Stimulated activated CD4-positive, alpha-beta T cell treated with anti-CD3 and anti-CD28 coated beads, Interleukin-2, amount 100 ng/mL, for 24 hours (primary cell): Measurements from ENCODE around the gene TMEM120A.

Source experiments
- DNase-seq, 2 donors: peaks; one replicate each; pipeline ENCODE4 v3.0.0-alpha.2; 2020

The TMEM120A gene

DNA sequence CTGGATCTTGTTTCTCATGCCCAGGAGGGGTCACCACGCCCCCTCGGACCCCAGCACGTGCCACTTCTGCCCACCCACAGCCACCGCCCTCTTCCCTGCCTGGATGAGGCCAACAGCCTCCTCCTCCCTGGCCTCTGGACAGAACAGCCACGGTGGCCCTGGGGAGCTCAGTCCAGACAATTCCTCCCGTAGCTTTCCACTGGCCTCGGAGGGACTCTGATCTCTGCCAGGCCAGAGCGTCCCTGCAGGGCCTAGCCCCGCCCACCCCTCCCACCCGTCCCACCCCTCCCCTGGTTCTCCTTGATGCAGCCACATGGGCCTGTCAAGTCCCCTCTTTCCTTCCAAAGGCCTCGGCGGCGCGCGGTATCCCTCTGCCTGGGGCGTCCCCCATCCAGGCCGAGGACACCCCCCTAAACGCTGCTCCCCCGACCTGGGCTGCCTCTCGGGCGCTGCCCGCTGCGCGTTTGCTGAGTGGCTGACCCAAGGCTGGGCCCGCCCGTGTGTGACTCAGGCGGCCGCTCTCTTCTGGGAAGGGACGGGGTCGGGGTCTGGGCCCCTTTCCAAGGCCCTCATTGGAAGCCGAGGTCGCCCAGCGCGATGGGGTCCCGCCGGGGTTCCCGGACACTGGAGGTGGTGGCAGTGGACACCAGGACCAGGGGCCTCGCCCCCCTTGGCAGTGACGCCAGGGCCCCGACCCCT lies 557 bp downstream of the TMEM120A start:
- peak in 1 of 2 donors; percentile 13 for DNase-seq

DNA sequence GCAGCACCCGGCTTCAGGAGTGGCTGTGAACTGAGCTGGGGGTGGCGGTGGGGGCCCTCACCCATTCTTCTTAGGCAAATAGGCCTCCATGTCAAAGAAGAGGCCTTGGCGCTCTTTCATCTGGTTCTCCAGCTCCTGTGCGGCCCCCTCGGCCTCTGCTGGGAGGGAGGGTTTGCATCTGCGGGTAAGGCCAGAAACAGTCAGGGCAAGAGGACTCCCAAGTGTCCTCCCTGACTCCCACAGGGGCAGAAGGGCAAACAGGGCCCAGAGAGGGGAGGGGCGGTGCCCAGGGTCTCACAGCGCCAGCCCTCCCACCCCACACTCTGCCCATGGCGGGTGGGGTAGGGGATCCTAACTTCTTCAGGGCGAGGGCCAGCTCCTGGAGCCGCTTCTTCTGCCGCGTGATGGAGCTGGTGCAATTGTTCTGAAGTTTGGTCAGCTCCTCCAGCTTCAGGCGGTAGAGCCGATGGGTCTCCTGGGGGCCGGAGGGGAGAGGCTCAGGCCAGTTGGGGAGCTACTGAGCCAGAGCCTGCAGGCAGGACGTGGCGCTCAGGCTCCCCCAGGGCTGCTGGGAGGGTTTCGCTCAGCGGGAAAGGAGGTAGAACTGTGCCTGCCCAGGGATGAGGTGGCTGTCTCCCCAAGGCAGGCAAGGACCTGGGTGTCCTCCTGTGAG lies 2.2 kb downstream of the TMEM120A start:
- DNase-seq = no peak

DNA sequence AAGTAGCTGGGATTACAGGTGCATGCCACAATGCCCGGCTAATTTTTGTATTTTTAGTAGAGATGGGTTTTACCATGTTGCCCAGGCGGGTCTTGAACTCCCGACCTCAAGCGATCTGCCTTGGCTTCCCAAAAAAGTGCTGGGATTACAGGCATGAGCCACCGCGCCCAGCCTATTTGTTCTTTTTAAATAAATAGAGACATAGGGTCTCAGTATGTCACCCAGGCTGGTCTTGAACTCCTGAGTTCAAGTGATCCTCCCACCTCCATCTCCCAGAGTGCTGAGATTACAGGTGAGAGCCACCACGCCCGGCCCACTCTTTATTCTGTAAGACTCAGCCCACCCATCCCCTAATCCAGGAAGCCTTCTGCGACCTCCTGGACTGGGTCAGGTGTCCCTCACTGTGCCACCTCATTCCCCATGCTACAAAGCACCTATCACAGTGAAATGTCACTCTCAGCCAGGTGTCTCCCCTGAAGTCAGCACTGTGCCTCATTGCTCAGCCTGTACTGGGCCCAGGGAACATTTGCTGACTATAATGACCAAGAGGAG lies 2.8 kb downstream of the TMEM120A start:
- DNase-seq = no peak

DNA sequence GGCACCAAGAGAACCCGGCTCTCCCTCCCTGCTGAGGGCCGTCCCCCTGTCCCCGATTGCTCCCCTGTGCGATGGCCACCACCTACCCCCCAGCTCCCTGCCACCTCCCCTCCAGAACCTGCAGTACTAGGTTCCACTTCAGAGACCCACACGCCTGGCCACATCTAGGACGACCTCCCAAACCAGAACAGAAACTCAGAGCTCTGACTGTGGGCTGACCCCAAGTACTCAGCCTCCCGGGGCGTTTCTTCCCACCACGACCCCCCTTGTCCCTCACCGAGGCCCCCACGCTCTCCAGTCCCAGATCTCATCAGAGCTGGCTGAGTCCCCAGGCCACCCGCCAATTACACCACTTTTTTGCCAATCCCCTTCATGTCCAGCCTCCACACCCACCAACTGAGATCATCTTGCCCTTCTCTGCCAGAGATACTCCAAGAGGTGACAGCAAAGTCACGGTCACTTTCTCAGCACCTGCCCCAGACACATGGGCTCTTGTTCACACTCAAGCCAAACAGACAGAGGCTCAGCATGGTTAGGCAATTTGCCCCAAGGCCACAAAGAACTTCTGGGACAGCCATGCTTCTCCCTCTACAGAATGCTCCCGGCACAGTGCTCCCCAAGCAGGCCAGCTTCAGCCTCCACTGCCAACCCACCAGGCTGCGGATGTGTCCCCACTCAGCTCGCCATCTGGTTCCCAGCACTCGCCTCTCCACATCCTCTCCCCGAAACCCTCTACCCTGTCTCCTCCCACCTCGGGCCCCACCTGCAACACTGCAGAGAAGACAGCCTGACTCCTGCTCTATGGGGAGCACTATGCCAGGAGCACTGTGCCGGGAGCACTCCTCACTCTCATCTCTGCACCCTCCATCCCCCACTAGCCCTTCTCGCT lies 4.7 kb downstream of the TMEM120A start:
- DNase-seq = no peak

DNA sequence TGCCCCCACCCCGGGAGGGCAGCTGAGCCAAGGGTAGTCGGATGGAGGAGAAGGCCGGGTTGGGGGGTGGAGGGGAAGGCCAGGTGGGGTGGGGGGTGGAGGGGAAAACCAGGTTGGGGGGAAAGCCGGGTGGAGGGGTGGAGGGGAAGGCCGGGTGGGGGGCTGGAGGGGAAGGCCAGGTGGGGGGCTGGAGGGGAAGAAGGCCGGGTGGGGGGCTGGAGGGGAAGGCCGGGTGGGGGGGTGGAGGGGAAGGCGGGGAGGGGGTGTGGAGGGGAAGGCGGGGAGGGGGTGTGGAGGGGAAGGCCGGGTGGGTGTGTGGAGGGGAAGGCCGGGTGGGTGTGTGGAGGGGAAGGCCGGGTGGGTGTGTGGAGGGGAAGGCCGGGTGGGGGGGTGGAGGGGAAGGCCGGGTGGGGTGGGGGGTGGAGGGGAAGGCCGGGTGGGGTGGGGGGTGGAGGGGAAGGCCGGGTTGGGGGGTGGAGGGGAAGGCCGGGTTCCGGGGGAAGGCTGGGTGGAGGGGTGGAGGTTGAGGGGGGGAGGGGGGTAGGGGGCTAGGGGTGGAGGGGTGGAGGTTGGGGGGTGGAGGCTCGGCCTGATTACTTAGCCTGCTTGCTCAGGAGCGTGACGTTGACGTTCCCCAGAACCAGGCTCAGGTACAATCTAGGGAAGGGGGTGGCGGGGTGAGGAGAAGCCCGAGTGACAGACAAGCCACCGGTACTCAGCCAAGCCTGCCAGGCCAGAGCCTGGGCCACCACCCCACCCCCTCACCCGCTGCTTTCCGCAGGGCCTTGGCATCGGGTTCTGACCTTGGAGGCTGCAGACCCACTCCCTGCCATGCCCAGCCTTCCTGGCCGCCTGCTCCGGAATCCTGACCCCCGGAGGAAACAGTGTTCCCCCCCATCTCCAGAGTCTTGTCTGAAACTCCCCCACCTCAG lies 5.6 kb downstream of the TMEM120A start:
- DNase-seq = no peak

DNA sequence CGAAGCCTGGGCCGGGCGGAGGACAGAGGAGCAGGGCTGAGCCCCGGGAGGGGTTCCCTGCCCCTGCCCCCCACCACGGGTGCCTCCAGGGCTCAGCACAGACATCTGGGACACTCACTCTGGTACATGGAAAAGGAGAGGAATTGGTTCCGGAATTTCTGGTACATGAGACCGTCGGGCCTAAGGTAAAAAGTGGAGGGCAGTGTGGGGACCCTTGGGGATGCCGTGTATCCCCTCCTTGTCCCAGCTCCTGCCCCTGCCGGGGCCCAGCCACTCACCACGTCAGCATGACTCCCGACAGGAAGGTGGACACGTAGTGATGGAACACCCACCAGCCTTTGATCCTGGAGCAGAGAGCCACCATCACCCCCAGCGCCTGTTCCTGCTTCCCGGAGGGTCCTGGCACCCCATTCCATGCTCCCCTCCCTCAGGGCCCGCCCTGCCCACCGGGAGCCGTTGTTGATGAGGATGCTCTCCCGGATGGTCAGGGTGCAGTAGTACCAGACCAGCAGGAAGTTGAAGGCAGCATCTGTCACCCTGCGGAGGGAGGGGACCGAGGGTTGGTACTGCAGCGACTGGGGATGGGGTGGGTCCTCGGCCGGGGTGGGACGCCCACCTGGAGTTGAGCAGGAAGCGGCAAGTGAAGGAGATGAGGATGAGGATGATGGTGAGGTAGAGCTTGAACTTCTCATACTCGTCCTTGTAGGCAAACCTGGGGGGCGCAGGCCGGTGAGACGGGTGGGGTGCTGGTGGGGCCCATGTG lies 6.4 kb downstream of the TMEM120A start:
- no peak for DNase-seq

DNA sequence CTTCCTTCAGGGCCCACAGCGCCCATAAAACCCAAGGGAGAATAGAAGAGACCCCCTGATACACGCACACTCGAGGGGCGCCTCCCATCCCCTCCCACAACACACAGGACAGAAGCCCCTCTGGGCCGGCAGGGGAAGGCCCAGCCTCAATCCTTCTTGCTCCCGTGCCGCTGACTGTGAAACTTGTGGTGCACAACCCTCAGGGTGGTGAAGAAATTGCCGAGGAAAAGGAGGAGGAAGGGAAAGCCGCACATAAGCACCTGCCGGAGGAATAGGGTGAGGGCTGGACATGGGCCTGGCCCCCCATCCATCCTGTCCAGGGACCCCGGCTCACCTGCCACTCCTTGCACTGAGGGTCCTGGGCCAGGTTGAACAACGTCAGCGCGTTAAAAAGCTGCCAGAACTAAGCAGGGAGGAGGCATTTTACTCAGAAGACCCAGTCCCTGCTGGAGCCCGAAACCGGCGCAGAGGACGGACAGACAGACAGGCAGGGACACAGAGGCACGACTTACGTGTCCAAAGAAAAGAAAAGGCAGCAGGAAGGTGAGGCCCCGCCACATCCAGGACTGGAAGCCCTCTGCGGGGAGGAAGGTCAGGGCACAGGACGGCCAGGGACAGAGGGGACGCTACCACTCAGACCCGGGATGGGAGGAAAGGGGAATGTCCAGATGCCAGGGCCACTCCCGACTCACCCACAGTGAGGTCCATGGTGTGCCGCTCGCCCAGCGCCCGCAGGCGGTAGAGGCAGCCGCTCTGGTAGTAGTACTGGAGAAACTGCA lies 7.2 kb downstream of the TMEM120A start:
- no peak for DNase-seq

DNA sequence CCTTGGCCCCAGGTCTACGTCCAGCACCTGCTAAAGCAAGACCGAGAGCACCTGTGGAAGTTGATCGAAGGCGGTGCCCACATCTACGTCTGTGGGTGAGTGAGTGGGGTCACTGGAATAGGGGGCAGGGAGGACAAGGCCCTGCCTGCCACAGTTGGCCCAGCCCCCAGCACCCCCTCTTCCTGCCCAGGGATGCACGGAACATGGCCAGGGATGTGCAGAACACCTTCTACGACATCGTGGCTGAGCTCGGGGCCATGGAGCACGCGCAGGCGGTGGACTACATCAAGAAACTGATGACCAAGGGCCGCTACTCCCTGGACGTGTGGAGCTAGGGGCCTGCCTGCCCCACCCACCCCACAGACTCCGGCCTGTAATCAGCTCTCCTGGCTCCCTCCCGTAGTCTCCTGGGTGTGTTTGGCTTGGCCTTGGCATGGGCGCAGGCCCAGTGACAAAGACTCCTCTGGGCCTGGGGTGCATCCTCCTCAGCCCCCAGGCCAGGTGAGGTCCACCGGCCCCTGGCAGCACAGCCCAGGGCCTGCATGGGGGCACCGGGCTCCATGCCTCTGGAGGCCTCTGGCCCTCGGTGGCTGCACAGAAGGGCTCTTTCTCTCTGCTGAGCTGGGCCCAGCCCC lies 8.1 kb downstream of the TMEM120A start:
- no peak for DNase-seq

DNA sequence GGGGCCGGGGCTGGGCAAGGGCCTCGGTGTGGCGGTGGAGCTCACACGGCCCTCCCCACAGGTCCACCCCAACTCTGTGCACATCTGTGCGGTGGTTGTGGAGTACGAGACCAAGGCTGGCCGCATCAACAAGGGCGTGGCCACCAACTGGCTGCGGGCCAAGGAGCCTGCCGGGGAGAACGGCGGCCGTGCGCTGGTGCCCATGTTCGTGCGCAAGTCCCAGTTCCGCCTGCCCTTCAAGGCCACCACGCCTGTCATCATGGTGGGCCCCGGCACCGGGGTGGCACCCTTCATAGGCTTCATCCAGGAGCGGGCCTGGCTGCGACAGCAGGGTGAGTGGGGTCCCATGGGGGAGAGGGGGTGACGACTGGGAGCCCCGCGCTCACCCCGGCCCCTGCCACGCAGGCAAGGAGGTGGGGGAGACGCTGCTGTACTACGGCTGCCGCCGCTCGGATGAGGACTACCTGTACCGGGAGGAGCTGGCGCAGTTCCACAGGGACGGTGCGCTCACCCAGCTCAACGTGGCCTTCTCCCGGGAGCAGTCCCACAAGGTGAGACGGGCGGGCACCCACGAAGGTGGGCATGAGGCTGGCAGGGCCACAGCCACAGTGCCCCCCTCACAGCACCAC lies 8.8 kb downstream of the TMEM120A start:
- DNase-seq = no peak

DNA sequence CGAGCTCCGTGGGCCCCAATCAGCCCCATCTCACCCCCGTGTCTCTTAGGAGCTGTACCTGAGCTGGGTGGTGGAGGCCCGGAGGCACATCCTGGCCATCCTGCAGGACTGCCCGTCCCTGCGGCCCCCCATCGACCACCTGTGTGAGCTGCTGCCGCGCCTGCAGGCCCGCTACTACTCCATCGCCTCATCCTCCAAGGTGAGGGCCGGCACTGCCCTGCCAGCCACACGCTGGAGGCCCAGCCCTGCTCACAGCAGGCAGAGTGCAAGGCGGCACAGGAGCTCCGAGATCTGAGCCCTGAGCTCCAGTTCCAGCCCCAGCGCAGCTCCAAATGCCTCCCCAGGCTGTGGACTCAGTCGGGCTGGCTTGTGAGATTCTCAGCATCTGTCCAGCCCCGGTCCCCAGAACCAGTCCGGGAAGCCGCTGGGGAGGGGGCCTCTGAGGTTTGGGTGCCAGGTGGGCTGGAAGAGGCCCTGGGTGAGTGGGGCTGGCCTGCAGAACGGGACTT lies 9.3 kb downstream of the TMEM120A start:
- no peak for DNase-seq

DNA sequence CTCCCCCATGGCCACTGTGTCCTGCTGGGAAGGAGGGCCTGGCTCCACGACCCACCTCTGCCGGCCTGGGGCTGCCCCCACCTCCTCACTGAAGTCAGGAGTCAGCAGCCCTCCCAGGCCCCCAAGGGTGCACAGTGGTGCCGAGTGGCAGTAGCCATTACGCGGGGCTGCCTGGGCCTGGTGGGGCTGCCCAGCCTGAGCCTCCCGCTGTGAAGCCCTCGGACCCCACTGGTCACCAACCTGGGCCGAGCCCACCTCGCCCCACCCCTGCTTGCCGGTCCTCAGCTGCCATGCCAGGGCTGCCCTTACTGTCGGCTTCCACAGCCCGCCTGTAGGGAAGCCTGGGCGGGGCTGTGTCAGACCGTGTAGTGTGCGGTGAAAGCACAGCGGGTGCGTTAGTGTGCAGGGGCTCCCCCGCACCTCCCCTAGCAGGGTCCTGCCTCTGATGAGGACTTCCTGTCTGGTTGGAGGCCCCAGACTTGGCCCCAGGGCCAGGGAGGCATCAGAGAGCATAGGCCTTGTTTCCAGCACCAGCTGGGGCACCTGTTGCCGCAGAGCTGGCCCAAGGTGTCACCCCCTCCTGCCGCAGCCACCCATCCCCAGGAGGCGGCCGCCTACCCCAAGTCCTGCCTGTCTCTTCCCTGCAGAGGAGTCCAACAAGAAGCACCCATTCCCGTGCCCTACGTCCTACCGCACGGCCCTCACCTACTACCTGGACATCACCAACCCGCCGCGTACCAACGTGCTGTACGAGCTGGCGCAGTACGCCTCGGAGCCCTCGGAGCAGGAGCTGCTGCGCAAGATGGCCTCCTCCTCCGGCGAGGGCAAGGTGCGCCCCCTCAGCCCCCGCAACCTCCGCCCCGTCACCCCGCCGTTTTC lies 10.0 kb downstream of the TMEM120A start:
- DNase-seq = no peak

DNA sequence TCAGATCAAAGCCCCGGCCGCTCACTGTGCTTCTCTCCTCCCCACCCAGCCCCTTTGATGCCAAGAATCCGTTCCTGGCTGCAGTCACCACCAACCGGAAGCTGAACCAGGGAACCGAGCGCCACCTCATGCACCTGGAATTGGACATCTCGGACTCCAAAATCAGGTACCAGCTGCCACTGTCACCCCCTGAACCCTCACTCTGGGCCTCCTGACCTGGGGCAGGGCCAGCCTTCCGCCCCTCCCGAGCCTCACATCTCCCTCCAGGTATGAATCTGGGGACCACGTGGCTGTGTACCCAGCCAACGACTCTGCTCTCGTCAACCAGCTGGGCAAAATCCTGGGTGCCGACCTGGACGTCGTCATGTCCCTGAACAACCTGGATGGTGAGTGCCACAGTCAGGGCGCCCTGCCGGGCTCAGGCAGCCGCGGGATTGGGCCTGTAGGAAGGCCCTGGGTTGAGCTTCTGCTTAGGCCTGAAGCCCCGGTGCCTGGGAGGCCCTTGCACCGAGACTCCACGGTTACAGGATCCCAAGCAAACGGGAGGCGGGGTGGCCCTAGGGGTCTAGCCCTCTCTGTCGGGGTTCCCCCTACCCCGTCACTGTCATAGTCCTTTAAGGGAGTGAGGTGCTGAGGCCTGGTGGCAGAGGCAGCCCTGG lies 10.8 kb downstream of the TMEM120A start:
- no peak for DNase-seq

DNA sequence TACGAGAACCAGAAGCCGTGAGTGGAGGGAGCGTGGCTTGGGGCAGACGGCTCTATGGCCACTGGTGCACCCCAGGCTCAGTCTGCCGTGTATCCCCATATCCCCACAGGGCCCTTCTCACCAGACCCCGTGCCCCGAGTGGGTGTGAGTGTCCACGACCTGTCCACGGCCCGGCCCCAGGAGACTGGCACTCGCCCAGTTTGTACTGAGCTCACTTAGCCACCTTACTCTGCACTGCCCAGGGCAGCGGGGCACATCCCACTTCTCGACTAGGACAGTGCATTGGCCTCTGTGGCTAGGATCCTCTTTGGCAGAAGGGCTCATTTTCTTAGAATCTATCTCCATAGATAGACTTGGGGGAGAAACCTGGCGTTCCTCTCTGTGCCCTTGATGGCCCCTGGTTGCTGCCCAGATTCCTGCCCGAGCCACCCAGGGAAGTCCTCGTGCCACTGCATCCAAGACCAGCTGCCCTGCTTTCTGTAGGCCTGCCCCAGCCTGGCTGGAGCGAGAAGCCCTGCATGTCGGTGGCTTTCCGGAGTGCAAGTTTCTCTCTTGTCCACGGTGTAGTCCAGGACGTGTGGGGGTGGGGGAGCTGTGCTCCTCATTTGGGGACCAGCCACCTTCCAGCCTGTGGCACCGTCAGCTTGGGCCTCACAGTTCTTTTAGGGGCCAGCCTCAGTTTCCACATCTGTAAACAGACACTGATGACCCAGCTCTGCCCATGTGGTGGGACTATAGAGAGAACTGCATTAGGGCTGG lies 11.9 kb downstream of the TMEM120A start:
- DNase-seq = no peak

DNA sequence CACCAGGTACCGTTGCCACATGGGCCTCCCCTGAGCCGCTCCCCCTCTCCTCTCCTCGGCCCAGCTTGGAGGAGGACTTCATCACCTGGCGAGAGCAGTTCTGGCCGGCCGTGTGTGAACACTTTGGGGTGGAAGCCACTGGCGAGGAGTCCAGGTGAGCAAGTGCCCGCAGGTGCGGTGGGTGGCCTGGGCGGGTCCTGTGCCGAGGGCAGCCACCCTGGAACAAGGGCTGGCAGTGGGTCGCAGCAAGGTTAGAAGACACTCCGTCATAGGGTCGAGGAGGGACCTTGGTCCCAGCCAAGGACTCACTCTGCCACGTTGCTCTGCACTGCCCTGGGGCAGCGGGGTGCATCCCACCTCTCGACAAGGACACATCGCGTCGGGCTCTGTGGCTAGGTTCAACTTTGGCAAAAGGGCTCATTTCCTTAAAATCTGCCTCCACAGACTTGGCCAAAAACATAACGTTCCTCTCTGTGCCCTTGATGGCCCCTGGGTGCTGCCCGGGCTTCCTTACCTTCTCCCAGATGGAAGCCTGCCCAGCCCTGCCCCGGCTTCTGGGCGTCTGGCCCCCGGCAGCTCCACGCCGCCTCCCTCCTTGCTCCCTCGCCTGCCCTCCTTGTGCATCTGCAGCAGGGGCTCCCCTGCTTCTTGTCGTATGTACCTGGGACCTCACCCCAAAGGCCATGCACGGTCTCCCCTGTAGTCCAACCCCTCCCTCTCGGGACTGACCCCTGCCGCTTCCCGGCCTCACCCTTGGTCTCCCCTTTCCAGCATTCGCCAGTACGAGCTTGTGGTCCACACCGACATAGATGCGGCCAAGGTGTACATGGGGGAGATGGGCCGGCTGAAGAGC lies 12.7 kb downstream of the TMEM120A start:
- DNase-seq = no peak

DNA sequence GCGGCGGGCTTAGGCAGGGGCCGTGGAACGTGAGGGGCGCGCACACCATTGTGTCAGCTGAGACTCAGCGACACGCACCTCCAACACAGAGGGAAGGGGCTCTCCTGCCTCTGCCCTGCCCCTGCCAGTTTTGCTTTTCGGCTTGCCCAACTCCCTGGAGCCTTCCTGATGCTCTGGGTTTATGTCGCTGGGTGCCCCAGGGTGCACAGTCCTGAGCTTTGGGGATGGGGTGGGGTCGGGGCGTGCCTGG lies 13.3 kb downstream of the TMEM120A start:
- DNase-seq = no peak
